GM19035 (cell line): ENCODE data around the gene SRSF9.

ENCODE experiments used
- ATAC-seq: cut with Tn5 transposase; IDR thresholded peaks from one replicate; pipeline ENCODE4 v1.9.1; 2021; ENCODE audit not compliant: unreplicated experiment

SRSF9 gene

GRCh38 chr12:120483621-120484020, 14.1 kb upstream of the SRSF9 start:
- ATAC-seq, result no peak

GRCh38 chr12:120481022-120481767, 11.6 kb upstream of the SRSF9 start:
- no peak for ATAC-seq

- no peak for ATAC-seq
Measured at GRCh38 chr12:120480211-120480610, 10.7 kb upstream of the SRSF9 start.

- ATAC-seq, result no peak
Measured at GRCh38 chr12:120479458-120479857, 9.9 kb upstream of the SRSF9 start.

GRCh38 chr12:120475643-120476042, 6.1 kb upstream of the SRSF9 start:
- ATAC-seq, result no peak

GRCh38 chr12:120474616-120474960, 5.0 kb upstream of the SRSF9 start:
- ATAC-seq, result no peak

GRCh38 chr12:120473807-120474615, 4.5 kb upstream of the SRSF9 start:
- ATAC-seq, result no peak

GRCh38 chr12:120472521-120472920, 3.0 kb upstream of the SRSF9 start:
- ATAC-seq, result no peak

- peak; percentile 15 for ATAC-seq
Measured at GRCh38 chr12:120470150-120470784, 719 bp upstream of the SRSF9 start.

- ATAC-seq, result peak; percentile 32
Measured at GRCh38 chr12:120468821-120469449, 613 bp downstream of the SRSF9 start.

- no peak for ATAC-seq
Measured at GRCh38 chr12:120468325-120468820, 1.2 kb downstream of the SRSF9 start.

- ATAC-seq, result no peak
Measured at GRCh38 chr12:120467439-120467838, 2.1 kb downstream of the SRSF9 start.

- ATAC-seq, result no peak
Measured at GRCh38 chr12:120466560-120467315, 2.8 kb downstream of the SRSF9 start.

- no peak for ATAC-seq
Measured at GRCh38 chr12:120465756-120466155, 3.8 kb downstream of the SRSF9 start.

- no peak for ATAC-seq
Measured at GRCh38 chr12:120463712-120464111, 5.8 kb downstream of the SRSF9 start.

GRCh38 chr12:120462099-120462640, 7.4 kb downstream of the SRSF9 start:
- no peak for ATAC-seq

- ATAC-seq, result no peak
Measured at GRCh38 chr12:120460157-120460556, 9.4 kb downstream of the SRSF9 start.

- ATAC-seq, result no peak
Measured at GRCh38 chr12:120457133-120457532, 12.4 kb downstream of the SRSF9 start.

- ATAC-seq, result no peak
Measured at GRCh38 chr12:120455302-120455701, 14.2 kb downstream of the SRSF9 start.

- no peak for ATAC-seq
Measured at GRCh38 chr12:120453977-120454376, 15.6 kb downstream of the SRSF9 start.
